ENCODE results near the gene WDR26.
"Not testable (repeated sequence)": the region's sequence is repeated elsewhere in the genome, so short reads cannot be mapped to it uniquely, and the experiment has no call there.

WDR26 gene

GRCh38 chr1:224433701-224434672 lies 610 bp downstream of the WDR26 start:
- DNase-seq (ENCODE audit: low spot score) = peak; percentile 67

GRCh38 chr1:224433041-224433691 lies 1.4 kb downstream of the WDR26 start:
- DNase-seq (ENCODE audit: low spot score) = peak; percentile 80

GRCh38 chr1:224432672-224433040 lies 1.9 kb downstream of the WDR26 start:
- DNase-seq (ENCODE audit: low spot score) = peak; percentile 76

- peak; percentile 67 for DNase-seq (ENCODE audit: low spot score)
Observed at GRCh38 chr1:224432146-224432545, 2.5 kb downstream of the WDR26 start.

- peak; percentile 65 for DNase-seq (ENCODE audit: low spot score)
Observed at GRCh38 chr1:224431726-224432125, 2.9 kb downstream of the WDR26 start.

GRCh38 chr1:224430511-224431113 lies 4.0 kb downstream of the WDR26 start:
- DNase-seq (ENCODE audit: low spot score) = peak; percentile 84

- DNase-seq (ENCODE audit: low spot score) = peak; percentile 52
Observed at GRCh38 chr1:224429616-224430326, 4.8 kb downstream of the WDR26 start.

GRCh38 chr1:224428713-224429112 lies 5.9 kb downstream of the WDR26 start:
- peak; percentile 47 for DNase-seq (ENCODE audit: low spot score)

GRCh38 chr1:224427346-224427745 lies 7.3 kb downstream of the WDR26 start:
- DNase-seq (ENCODE audit: low spot score) = peak; percentile 34

GRCh38 chr1:224426869-224427268 lies 7.7 kb downstream of the WDR26 start:
- not testable (repeated sequence) for DNase-seq (ENCODE audit: low spot score)

GRCh38 chr1:224425279-224425884 lies 9.2 kb downstream of the WDR26 start:
- no peak for DNase-seq (ENCODE audit: low spot score)

- no peak for DNase-seq (ENCODE audit: low spot score)
Observed at GRCh38 chr1:224420106-224420505, 14.5 kb downstream of the WDR26 start.

- DNase-seq (ENCODE audit: low spot score) = no peak
Observed at GRCh38 chr1:224411766-224412165, 22.8 kb downstream of the WDR26 start.

- no peak for DNase-seq (ENCODE audit: low spot score)
Observed at GRCh38 chr1:224408294-224408590, 26.4 kb downstream of the WDR26 start.

- no peak for DNase-seq (ENCODE audit: low spot score)
Observed at GRCh38 chr1:224407571-224408293, 26.9 kb downstream of the WDR26 start.

GRCh38 chr1:224406216-224406615 lies 28.4 kb downstream of the WDR26 start:
- DNase-seq (ENCODE audit: low spot score) = no peak

GRCh38 chr1:224405604-224405970 lies 29.0 kb downstream of the WDR26 start:
- DNase-seq (ENCODE audit: low spot score) = no peak

GRCh38 chr1:224404916-224405603 lies 29.5 kb downstream of the WDR26 start:
- no peak for DNase-seq (ENCODE audit: low spot score)

- no peak for DNase-seq (ENCODE audit: low spot score)
Observed at GRCh38 chr1:224402472-224403036, 32.0 kb downstream of the WDR26 start.

- DNase-seq (ENCODE audit: low spot score) = no peak
Observed at GRCh38 chr1:224399887-224400286, 34.7 kb downstream of the WDR26 start.
